ENCODE data around the gene FSTL4. TPM values are rescaled to one million over a fixed set of nuclear protein-coding genes. Genes with fewer than 3 reads are reported as not detected.
"Not testable (repeated sequence)": the region's sequence is repeated elsewhere in the genome, so short reads cannot be mapped to it uniquely, and the experiment has no call there.

Gene FSTL4
- total RNA-seq, 2 donors from 2014 or later, result 4.5 to 10.1 TPM

DNA sequence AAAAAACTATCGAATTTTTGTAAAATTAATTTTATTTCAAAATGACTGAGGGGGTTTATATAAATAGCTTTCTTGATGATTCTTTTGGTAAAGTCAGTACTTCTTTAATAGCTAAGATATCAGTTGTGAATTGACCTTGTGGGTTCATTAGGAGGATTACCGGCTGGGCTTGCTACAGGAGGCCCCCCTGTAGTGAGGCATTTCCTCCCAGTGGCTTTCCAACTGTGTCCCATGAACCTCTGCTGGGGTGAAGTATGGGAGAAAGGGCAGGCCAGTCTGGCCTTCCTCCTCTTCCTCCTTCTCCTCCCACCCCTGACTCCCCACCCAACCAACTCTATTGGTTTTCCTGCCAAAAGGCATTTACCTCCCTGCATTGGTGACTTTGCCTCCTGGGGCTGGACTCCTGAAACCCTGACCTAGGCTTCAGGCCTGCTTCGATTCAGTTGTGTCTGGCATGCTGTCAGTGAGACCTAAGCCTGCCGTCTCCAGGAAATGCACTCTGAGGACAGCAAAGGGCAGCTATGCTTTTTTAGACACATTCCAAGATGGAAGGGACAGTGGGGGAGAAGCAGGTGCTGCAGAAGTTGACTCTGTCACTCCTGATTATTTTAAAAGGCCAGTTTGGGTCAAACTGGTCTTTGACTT is 415.8 kb downstream of the FSTL4 start:
- H3K27me3 ChIP-seq (replicated peaks; ENCODE audit: insufficient read depth), result no peaks in the 10 kb centered on the region
- no peaks in the 10 kb centered on the region for H3K36me3 ChIP-seq
- H3K27ac ChIP-seq, result no peak overlapping the region
- no peaks in the 10 kb centered on the region for H3K4me1 ChIP-seq (replicated peaks)
- TF ChIP-seq POLR2A (IDR thresholded peaks at IDR 0.05) (no peak), POLR2AphosphoS5 (IDR thresholded peaks at IDR 0.05) (no peak)
- intact Hi-C loops (cut with DNase I), result no loop called here
- WGBS, result 89% methylated on average over 4 of the region's 4 CpGs
- DNase-seq (ENCODE audit: low spot score), result no peak
- H3K9me3 ChIP-seq, result no peaks in the 10 kb centered on the region
- no peak overlapping the region for H3K4me3 ChIP-seq

DNA sequence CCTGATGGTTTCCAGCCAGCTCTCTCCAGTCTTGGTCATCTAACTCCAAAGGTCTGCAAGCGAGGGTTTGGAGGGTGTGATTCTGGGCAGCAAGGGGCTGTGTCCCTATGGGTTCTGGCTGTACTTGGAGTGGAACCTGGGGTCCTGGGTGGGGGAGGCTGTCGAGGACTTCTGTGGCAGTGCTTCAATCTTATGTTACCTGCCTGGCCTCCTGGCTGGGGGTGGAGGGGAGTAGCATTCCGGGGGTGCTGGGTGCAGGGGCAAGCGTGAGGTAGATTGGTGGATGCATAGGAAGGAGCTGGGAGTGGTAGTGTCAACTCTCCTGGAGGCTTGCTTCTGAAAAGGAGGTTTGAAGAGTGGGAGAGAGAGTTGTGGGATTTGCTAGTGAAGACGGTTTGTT is 417.1 kb downstream of the FSTL4 start:
- no peak overlapping the region for H3K4me3 ChIP-seq
- WGBS, result 93% methylated on average over 5 of the region's 5 CpGs
- TF ChIP-seq POLR2A (IDR thresholded peaks at IDR 0.05), result no peak
- H3K27ac ChIP-seq, result no peak overlapping the region
- H3K9me3 ChIP-seq, result no peaks in the 10 kb centered on the region
- H3K27me3 ChIP-seq (replicated peaks; ENCODE audit: insufficient read depth), result no peaks in the 10 kb centered on the region
- intact Hi-C loops (cut with DNase I), result no loop called here
- DNase-seq (ENCODE audit: low spot score), result no peak
- no peaks in the 10 kb centered on the region for H3K36me3 ChIP-seq
- no peaks in the 10 kb centered on the region for H3K4me1 ChIP-seq (replicated peaks)

DNA sequence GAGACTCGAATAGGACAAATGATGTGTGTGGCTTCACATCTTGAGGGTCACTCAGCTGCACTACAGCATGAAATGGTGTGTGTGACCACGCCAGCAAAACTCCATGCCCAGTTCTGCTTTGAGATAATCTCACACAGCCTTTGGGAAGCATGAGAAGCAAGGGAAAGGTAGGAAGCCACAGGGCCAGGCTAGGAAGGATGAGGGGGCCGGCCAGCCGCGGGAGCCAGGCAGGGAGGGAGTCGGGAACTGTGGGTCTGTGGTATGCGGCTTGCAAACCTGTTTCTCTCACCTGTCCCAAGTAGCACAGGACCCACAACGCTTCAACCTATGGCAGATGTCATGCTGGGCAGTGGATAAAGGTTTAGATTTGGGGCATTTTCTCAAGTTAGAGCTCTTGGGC is 418.5 kb downstream of the FSTL4 start:
- H3K9me3 ChIP-seq, result no peaks in the 10 kb centered on the region
- DNase-seq (ENCODE audit: low spot score), result no peak
- 58% methylated on average over 8 of the region's 8 CpGs for WGBS
- TF ChIP-seq, protein P1, sequence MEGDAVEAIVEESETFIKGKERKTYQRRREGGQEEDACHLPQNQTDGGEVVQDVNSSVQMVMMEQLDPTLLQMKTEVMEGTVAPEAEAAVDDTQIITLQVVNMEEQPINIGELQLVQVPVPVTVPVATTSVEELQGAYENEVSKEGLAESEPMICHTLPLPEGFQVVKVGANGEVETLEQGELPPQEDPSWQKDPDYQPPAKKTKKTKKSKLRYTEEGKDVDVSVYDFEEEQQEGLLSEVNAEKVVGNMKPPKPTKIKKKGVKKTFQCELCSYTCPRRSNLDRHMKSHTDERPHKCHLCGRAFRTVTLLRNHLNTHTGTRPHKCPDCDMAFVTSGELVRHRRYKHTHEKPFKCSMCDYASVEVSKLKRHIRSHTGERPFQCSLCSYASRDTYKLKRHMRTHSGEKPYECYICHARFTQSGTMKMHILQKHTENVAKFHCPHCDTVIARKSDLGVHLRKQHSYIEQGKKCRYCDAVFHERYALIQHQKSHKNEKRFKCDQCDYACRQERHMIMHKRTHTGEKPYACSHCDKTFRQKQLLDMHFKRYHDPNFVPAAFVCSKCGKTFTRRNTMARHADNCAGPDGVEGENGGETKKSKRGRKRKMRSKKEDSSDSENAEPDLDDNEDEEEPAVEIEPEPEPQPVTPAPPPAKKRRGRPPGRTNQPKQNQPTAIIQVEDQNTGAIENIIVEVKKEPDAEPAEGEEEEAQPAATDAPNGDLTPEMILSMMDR (IDR thresholded peaks at IDR 0.05), result no peak
- TF ChIP-seq POLR2AphosphoS5 (IDR thresholded peaks at IDR 0.05), result no peak
- no peak for TF ChIP-seq POLR2A (IDR thresholded peaks at IDR 0.05)
- no peaks in the 10 kb centered on the region for H3K4me1 ChIP-seq (replicated peaks)
- H3K27me3 ChIP-seq (replicated peaks; ENCODE audit: insufficient read depth), result no peaks in the 10 kb centered on the region
- intact Hi-C loops (cut with DNase I), result no loop called here
- H3K4me3 ChIP-seq, result no peak overlapping the region
- H3K27ac ChIP-seq, result no peak overlapping the region
- no peaks in the 10 kb centered on the region for H3K36me3 ChIP-seq

DNA sequence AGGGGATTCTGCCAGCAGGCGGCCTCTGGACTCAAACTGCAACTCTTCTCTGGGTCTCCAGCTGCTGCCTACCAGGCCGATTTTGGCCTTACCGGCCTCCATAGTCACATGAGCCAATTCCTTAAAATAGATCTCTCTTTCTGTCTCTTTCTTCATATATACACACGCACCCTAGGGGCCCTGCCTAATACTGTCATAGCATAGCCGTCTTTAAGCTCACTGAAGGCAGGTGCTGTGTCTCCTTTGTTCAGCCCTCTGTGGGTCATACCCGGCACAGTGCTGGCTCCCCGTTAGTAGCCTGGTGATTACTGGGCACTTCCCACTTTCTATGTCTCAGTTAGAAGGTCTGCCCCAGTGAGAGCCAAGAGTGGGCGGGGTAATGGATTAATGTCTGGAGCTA is 419.6 kb downstream of the FSTL4 start:
- H3K4me1 ChIP-seq (replicated peaks), result no peaks in the 10 kb centered on the region
- intact Hi-C loops (cut with DNase I), result no loop called here
- DNase-seq (ENCODE audit: low spot score), result no peak
- H3K9me3 ChIP-seq, result no peaks in the 10 kb centered on the region
- 83% methylated on average over 8 of the region's 8 CpGs for WGBS
- H3K4me3 ChIP-seq, result no peak overlapping the region
- H3K27me3 ChIP-seq (replicated peaks; ENCODE audit: insufficient read depth), result no peaks in the 10 kb centered on the region
- no peaks in the 10 kb centered on the region for H3K36me3 ChIP-seq
- no peak overlapping the region for H3K27ac ChIP-seq
- no peak for TF ChIP-seq POLR2AphosphoS5 (IDR thresholded peaks at IDR 0.05)
- no peak for TF ChIP-seq POLR2A (IDR thresholded peaks at IDR 0.05)
- TF ChIP-seq, protein P1 (IDR thresholded peaks at IDR 0.05), result no peak

DNA sequence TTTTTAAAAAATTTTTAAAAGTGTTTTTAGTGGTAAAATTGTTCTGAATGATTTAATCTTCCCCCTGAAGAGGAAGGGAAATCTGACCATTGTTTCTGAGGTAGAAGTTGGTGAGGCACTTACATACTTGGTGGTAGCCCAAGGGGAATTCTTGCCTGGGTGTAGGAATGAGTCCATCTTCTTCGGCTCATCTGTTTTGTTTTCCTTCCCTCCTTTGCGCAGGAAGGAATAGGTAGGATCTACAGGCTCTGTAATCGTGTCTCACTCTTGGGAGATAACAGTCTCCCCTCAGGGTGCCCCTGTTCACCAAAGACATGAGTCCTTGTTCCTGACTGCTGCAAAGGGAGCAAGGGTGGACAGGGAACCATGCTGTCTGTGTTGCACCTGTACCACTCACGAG is 422.5 kb downstream of the FSTL4 start:
- DNase-seq (ENCODE audit: low spot score), result no peak
- H3K4me3 ChIP-seq, result no peak overlapping the region
- H3K36me3 ChIP-seq, result no peaks in the 10 kb centered on the region
- intact Hi-C loops (cut with DNase I), result no loop called here
- WGBS, result 82% methylated on average over 4 of the region's 4 CpGs
- H3K27ac ChIP-seq, result no peak overlapping the region
- no peak for TF ChIP-seq POLR2A (IDR thresholded peaks at IDR 0.05)
- TF ChIP-seq, protein P1 (IDR thresholded peaks at IDR 0.05), result no peak
- no peaks in the 10 kb centered on the region for H3K27me3 ChIP-seq (replicated peaks; ENCODE audit: insufficient read depth)
- no peaks in the 10 kb centered on the region for H3K9me3 ChIP-seq
- no peaks in the 10 kb centered on the region for H3K4me1 ChIP-seq (replicated peaks)

DNA sequence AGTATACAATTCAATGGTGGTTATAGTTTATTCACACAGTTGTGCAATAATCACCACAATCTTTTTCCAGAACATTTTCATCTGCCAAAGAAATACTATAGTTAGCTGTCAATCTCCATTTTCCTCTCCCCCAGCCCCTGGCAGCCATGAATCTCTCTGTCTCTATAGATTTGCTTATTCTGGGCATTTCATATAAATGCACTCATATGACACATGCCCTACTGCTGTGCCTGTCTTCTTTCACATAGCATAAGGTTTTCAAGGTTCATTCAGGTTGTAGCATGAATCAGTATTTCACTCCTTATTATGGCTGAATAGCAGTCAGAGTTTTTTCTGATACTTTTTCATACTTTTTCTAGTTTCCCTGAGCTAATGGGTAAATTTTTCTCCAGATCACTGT is 432.9 kb downstream of the FSTL4 start:
- Histone ChIP-seq H3K4me3 (no peak overlapping the region), H3K27ac (no peak overlapping the region), H3K4me1 (replicated peaks) (no peaks in the 10 kb centered on the region), H3K27me3 (replicated peaks; ENCODE audit: insufficient read depth) (no peaks in the 10 kb centered on the region), H3K36me3 (no peaks in the 10 kb centered on the region), H3K9me3 (no peaks in the 10 kb centered on the region)
- intact Hi-C loops (cut with DNase I), result no loop called here
- DNase-seq (ENCODE audit: low spot score), result no peak
- TF ChIP-seq POLR2A (IDR thresholded peaks at IDR 0.05) (no peak), POLR2AphosphoS5 (IDR thresholded peaks at IDR 0.05) (no peak)
- TF ChIP-seq, protein P1 (IDR thresholded peaks at IDR 0.05), result no peak

DNA sequence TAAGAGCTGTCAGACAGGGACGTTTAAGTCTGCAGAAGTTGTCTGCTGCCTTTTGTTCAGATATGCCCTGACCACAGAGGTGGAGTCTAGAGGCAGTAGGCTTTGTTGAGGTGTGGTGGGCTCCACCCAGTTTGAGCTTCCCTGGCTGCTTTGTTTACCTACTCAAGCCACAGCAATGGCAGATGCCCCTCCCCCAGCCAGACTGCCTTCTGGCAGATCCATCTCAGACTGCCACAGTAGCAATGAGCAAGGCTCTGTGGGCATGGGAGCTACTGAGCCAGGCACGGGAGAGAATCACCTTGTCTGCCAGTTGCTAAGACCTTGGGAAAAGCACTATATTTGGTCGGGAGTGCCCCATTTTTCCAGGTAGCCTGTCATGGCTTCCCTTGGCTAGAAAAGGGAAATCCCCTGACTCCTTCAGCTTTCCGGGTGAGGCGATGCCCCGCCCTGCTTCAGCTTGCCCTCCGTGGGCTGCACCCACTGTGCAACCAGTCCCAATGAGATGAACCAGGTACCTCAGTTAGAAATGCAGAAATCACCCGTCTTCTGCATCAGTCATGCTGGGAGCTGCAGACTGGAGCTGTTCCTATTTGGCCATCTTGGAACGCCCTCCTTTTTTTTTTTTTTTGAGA is 441.5 kb downstream of the FSTL4 start:
- H3K4me3 ChIP-seq; H3K36me3 ChIP-seq; H3K27me3 ChIP-seq (replicated peaks; ENCODE audit: insufficient read depth); H3K27ac ChIP-seq; H3K9me3 ChIP-seq; intact Hi-C loops (cut with DNase I); H3K4me1 ChIP-seq (replicated peaks): not testable (repeated sequence)
- peak; percentile 14 for DNase-seq (ENCODE audit: low spot score)
- WGBS, result 81% methylated on average over 9 of the region's 9 CpGs

Measured in prostate gland (tissue), 2 donors.